Heart left ventricle (tissue), 13 donors: ENCODE results near the gene GAPVD1.

Experiments used
- CTCF ChIP-seq, 12 donors: fragments of 200-600 bp; sonication (generic) in 4 of 12; IDR thresholded peaks; one replicate each; pipeline versions ENCODE4 v1.5.0 to v1.8.0; 2018 to 2022; ENCODE audit warnings: antibody characterized with exemption in 12 of 12, mild to moderate bottlenecking in 5 of 12
- POLR2A ChIP-seq, 2 donors: fragments of 450-650 bp; IDR thresholded peaks; one replicate each; pipeline ENCODE4 v1.6.1; 2017; ENCODE audit warnings: antibody characterized with exemption in 2 of 2, mild to moderate bottlenecking in 2 of 2, moderate library complexity in 2 of 2
- donor health status: ischemic (EF 13 %, LVEDD 7.1; RV severe dilation, severe dysfunction).
- donor health status: DM: no; HTN: yes; CAD: no.
- donor health status: DM: no; HTN: no; CAD: no.
- donor health status: ischemic (EF 25% LVEDD 6.9; RV normal size, moderate dysfunction).
- donor health status: ischemic (EF 25% LVEDD 5.7; RV mildly dilated, moderate dysfunction).
- donor health status: ischemic (EF 35%, LVEDD 5.7; RV mildly dilated, moderate dysfunction).
- donor health status: nonischemic (EF 11% LVEDD 7.7; RV severe dilation, severe dysfunction).
- donor health status: DM: yes; HTN: yes; CAD: no.
- donor health status: PGD.
- donor health status: ischemic (EF 29% LVEDD 5.4; RV normal size, mild dysfunction).
- donor health status: nonischemic (EF 23%, LVEDD 6.1; RV moderate dilation, normal function).

DNA sequence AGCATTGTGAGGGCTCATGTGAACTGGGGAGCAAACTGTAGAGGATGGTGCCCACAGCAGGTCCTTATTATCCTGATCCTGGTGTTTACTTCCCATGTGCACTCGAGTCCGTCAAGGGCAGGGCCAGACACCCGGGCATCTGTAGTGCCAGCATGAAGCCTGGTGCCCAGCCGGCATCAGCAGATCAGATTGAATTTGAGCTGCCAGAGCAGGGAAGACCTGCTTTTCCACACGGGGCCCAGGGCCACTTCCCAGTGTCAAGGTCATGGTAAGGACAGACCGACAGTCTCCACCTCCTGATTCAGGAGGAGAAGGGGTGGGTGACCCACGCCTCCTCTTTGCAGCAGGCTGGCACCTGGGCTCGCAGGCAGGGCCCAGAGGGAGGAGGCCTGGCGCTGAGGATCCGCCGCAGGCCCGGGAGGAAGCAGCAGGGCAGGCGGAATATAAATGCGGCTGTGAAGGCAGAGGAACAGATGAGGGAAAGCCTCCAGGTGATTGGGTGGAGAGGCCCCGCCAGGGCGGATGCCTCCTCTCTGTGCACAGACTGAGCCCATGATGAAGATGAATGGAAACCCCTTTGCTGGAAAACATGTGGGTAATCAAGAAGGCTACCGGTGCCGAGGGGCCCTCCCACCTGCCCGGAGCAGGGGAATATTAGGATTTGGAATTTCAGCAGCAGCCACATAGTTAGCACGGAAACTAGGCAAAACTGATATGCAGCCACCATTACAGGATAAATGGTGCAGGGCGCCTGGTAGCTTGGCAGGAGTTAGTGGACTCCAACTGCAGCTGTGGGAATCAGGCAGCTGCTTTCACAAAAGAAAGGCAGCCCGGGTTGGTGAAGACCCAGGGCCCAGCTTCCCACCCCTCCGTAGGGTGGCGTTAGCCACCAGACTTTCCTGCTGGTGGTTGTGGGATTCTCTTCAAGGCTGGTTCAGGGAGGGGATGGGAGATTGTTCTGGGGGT is 114.9 kb downstream of the GAPVD1 start:
- TF ChIP-seq CTCF (IDR thresholded peaks at IDR 0.05) (no peak), POLR2A (IDR thresholded peaks at IDR 0.05) (no peak)
